HG03457 (cell line): ENCODE results near the gene TGM6.

Source experiments
- ATAC-seq: cut with Tn5 transposase; IDR thresholded peaks from one replicate; pipeline ENCODE4 v1.9.1; 2021; ENCODE audit warnings: moderate number of reproducible peaks; ENCODE audit not compliant: unreplicated experiment

Gene TGM6

DNA sequence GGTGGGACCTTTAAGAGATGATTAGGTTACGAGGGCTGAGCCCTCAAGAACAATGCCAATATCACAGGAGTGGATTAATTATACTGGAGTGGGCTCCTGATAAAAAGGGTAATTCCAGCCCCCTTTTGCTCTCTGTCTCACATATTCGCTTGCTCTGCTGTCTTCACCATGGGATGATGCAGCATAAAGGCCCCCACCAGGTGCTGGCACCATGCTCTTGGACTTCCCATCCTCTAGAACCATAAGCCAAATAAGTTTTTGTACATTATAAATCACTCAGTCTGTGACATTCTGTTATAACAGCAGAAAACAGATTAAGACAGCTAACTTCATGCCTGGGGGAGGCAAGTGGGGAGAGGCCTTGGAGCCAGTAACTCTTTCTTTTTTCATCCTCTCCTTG is 99.7 kb downstream of the TGM6 start:
- no peak for ATAC-seq
